GM12864 (cell line): Measurements from ENCODE around the gene ONECUT2.

Experiments used
- DNase-seq: peaks from one replicate; pipeline ENCODE4 v3.0.0-alpha.2; 2011; ENCODE audit warnings: low read depth
- H3K4me3 ChIP-seq: 2 replicates; pipeline ENCODE4 v1.5.1; 2011; ENCODE audit warnings: mild to moderate bottlenecking, low read depth, low read length, control low read depth
- TF ChIP-seq, protein P1 (sequence below): IDR thresholded peaks from 2 replicates; pipeline ENCODE4 v1.5.1; 2011; ENCODE audit warnings: low read depth, mild to moderate bottlenecking, moderate library complexity, low read length, control low read depth, inconsistent platforms; ENCODE audit errors: missing control alignments

ONECUT2 gene

GRCh38 chr18:57432751-57433400, 2.3 kb upstream of the ONECUT2 start:
- TF ChIP-seq, protein P1, sequence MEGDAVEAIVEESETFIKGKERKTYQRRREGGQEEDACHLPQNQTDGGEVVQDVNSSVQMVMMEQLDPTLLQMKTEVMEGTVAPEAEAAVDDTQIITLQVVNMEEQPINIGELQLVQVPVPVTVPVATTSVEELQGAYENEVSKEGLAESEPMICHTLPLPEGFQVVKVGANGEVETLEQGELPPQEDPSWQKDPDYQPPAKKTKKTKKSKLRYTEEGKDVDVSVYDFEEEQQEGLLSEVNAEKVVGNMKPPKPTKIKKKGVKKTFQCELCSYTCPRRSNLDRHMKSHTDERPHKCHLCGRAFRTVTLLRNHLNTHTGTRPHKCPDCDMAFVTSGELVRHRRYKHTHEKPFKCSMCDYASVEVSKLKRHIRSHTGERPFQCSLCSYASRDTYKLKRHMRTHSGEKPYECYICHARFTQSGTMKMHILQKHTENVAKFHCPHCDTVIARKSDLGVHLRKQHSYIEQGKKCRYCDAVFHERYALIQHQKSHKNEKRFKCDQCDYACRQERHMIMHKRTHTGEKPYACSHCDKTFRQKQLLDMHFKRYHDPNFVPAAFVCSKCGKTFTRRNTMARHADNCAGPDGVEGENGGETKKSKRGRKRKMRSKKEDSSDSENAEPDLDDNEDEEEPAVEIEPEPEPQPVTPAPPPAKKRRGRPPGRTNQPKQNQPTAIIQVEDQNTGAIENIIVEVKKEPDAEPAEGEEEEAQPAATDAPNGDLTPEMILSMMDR: no peak
- H3K4me3 ChIP-seq: no peak overlapping the region
- no peak for DNase-seq

GRCh38 chr18:57433482-57433881, 1.7 kb upstream of the ONECUT2 start:
- no peak for DNase-seq
- H3K4me3 ChIP-seq: no peak overlapping the region
- TF ChIP-seq, protein P1: no peak

DNA sequence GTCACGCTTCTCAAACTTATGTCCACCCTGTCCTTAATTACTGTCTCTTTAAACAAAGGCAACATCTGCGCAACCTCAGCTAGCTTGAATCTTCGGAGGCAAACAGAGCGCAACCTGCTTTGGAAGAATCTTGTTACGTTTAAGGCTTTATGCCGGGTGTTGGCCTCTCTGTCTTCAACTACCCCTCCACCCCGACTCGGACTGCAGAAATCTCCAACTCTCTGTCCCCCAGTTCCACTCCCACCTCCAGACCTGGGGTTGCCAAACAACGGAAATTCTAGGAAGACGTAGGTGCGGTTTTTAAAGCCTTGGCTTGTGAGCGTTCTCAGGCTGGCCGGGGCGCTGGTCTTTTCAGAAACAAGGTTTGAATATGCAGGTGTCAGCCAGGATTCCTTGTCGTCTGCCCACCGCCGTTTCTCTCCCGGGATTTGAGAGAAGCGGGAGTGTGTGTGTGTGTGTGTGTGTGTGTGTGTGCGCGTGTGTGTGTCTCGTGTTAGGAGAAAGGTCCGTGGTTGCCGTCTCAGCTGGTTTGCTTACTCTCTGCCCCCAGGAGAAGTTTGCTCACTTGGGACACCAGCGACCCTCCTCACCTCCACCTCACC, 1.1 kb upstream of the ONECUT2 start:
- H3K4me3 ChIP-seq: no peak overlapping the region
- TF ChIP-seq, protein P1: no peak
- DNase-seq: no peak

DNA sequence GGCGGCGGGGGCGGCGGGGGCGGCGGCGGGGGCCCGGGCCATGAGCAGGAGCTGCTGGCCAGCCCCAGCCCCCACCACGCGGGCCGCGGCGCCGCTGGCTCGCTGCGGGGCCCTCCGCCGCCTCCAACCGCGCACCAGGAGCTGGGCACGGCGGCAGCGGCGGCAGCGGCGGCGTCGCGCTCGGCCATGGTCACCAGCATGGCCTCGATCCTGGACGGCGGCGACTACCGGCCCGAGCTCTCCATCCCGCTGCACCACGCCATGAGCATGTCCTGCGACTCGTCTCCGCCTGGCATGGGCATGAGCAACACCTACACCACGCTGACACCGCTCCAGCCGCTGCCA, 644 bp downstream of the ONECUT2 start:
- TF ChIP-seq, protein P1: no peak
- DNase-seq: no peak
- no peak overlapping the region for H3K4me3 ChIP-seq

- H3K4me3 ChIP-seq: no peak overlapping the region
- no peak for DNase-seq
- TF ChIP-seq, protein P1: no peak
Measured at GRCh38 chr18:57436191-57436964, 1.2 kb downstream of the ONECUT2 start.

- TF ChIP-seq, protein P1: no peak
- H3K4me3 ChIP-seq: no peak overlapping the region
- DNase-seq: no peak
Measured at GRCh38 chr18:57436965-57437333, 1.8 kb downstream of the ONECUT2 start.
